Common myeloid progenitor, CD34-positive (primary cell): ENCODE measurements around the gene RBM39.

ENCODE experiments used
- CTCF ChIA-PET: fragments of 350-600 bp; sonication (Branson Sonifier 250); formaldehyde crosslinking; loops from one replicate; lab custom pipeline; 2021; ENCODE audit warnings: antibody characterized with exemption; lab: Charles Lee
- POLR2A ChIA-PET: fragments of 350-600 bp; sonication (Branson Sonifier 250); formaldehyde crosslinking; loops from one replicate; lab custom pipeline; 2021; ENCODE audit warnings: antibody characterized with exemption; lab: Charles Lee
- DNase-seq, 3 donors: peaks; one replicate each; pipeline versions ENCODE4 v3.0.0 to v3.0.0-alpha.2; 2013
- H3K27ac ChIP-seq, 2 experiments: 1 replicate in 1 of 2; 2 replicates in 1 of 2; pipeline ENCODE4 v1.7.0; 2013; ENCODE audit warnings: inconsistent platforms in 2 of 2, low read length in 2 of 2, mild to moderate bottlenecking in 2 of 2, low read depth in 1 of 2, moderate library complexity in 1 of 2; ENCODE audit not compliant: severe bottlenecking in 2 of 2, insufficient read depth in 1 of 2, poor library complexity in 1 of 2
- H3K27me3 ChIP-seq, 5 experiments: replicated peaks in 2 of 5; 1 replicate in 3 of 5; 2 replicates in 2 of 5; pipeline versions ENCODE4 v1.6.1 to v1.7.0; 2013; ENCODE audit warnings: low read length in 4 of 5, mild to moderate bottlenecking in 2 of 5, moderate library complexity in 2 of 5, inconsistent platforms in 1 of 5; ENCODE audit not compliant: insufficient read depth in 5 of 5, control insufficient read depth in 4 of 5
- H3K36me3 ChIP-seq, 4 experiments: 1 replicate in 2 of 4; 2 replicates in 2 of 4; pipeline versions ENCODE4 v1.6.1 to v1.7.0; 2013; ENCODE audit warnings: low read length in 3 of 4, control low read depth in 1 of 4, mild to moderate bottlenecking in 1 of 4; ENCODE audit not compliant: control insufficient read depth in 4 of 4, insufficient read depth in 4 of 4
- H3K4me1 ChIP-seq, 4 experiments: 1 replicate in 3 of 4; 2 replicates in 1 of 4; pipeline versions ENCODE4 v1.6.1 to v1.7.1; 2013; ENCODE audit warnings: low read length in 3 of 4, mild to moderate bottlenecking in 3 of 4, control low read depth in 1 of 4, inconsistent platforms in 1 of 4, moderate library complexity in 1 of 4; ENCODE audit not compliant: control insufficient read depth in 4 of 4, insufficient read depth in 4 of 4; ENCODE audit errors: control extremely low read depth in 1 of 4
- H3K4me3 ChIP-seq, 7 experiments: 1 replicate in 4 of 7; 2 replicates in 3 of 7; pipeline versions ENCODE4 v1.5.1 to v1.7.0; 2013; ENCODE audit warnings: mild to moderate bottlenecking in 7 of 7, low read length in 6 of 7, moderate library complexity in 6 of 7, inconsistent platforms in 2 of 7, low read depth in 2 of 7, control low read depth in 1 of 7; ENCODE audit not compliant: insufficient read depth in 4 of 7, control insufficient read depth in 1 of 7; ENCODE audit errors: extremely low read depth in 1 of 7
- H3K9me3 ChIP-seq, 5 experiments: 1 replicate in 4 of 5; 2 replicates in 1 of 5; pipeline versions ENCODE4 v1.6.1 to v1.7.1; 2013; ENCODE audit warnings: low read length in 4 of 5, mild to moderate bottlenecking in 2 of 5, inconsistent platforms in 1 of 5, low read depth in 1 of 5, moderate library complexity in 1 of 5; ENCODE audit not compliant: control insufficient read depth in 4 of 5, insufficient read depth in 2 of 5; ENCODE audit errors: control extremely low read depth in 1 of 5
- WGBS: methylation state at CpG from one replicate; pipeline ENCODE4 v1.1.5; 2013; ENCODE audit not compliant: insufficient coverage; 5-methylcytosine and 5-hydroxymethylcytosine counted together

RBM39 gene

DNA sequence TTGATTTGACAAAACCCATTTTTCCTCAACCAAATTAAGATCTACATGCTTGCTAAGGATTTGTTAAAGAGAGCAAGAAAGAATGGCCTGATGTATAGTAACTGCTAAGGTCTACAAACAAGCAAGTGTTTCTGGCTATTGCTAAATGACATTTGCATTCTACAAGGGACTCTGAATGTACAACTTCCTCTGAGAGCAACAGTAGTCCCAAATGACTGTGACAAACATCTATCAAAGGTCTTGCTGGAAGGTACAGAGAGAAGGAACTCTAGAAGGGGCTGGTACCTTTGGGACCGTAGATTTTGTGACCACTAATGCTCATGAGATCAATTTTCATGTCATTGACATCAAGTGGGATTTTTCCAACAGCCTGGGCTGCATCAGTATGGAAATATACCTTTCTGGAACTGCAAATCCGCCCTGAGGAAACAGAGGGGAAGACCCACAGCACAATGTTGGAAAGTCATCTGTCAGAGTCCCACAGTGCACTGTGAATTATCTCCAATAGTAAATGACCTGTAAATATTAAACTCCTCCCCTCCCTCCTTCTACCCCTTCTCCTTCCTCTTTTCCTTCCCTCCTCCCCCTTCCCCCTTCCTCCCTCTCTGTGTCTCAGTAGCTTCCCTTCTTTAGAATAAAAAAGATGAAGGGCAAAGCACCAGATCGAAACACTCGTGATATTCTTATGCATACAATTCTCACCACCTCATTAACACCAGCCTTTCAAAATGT lies 61.4 kb downstream of the RBM39 start:
- 44% methylated on average over 1 of the region's 4 CpGs for WGBS
- no peaks in the 10 kb centered on the region for H3K27me3 ChIP-seq
- H3K9me3 ChIP-seq: no peaks in the 10 kb centered on the region
- peak; percentile 26 to 63 (median 59) for DNase-seq
- peaks cover 4 to 11% (median 7%) of the 10 kb centered on the region in 4 experiments for H3K4me1 ChIP-seq
- ChIA-PET POLR2A (interaction anchor here (0.6 to 1.0 kb wide), 3 partner anchors 17 to 48 kb away, joined by 3 to 4 read pairs (median 3); no protein-coding TSS in a partner anchor), CTCF (interaction anchor here (1.1 kb wide), 1 partner anchor 61 kb away, joined by 3 read pairs; no protein-coding TSS in a partner anchor)
- no peak overlapping the region for H3K27ac ChIP-seq
- peaks cover 0 to 3% (median 0%) of the 10 kb centered on the region in 4 experiments for H3K36me3 ChIP-seq
- peak overlapping the region in 1 of 7 experiments; percentile 28 for H3K4me3 ChIP-seq

DNA sequence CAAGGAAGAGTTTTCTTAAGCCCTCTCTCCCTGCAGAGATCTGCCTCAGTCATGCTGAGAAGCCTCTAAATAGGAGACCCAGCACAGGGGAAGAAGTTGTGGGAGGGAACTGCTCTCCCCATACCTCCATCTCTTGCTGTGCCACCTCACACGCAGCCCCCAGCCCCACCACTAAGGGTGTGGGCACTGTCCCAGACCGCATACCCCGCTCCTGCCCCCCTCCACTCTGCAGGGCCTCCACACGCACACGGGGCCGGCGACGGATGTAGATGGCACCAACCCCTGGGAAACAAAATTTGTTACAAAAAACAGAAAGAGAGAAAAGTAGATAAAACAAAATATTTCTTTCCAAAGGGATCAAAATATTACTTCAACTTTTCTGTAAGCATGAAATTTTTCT lies 67.1 kb downstream of the RBM39 start:
- ChIA-PET POLR2A (no interaction called here), CTCF (interaction anchor here (0.8 to 1.1 kb wide), 2 partner anchors 11 to 74 kb away, joined by 3 to 5 read pairs; no protein-coding TSS in a partner anchor)
- DNase-seq: no peak
- Histone ChIP-seq H3K27me3 (no peaks in the 10 kb centered on the region), H3K4me1 (no peaks in the 10 kb centered on the region), H3K27ac (no peak overlapping the region), H3K36me3 (peaks cover 6 to 31% (median 26%) of the 10 kb centered on the region in 4 experiments), H3K9me3 (no peaks in the 10 kb centered on the region), H3K4me3 (no peak overlapping the region)
- no CpG with 5 or more reads among the region's 8 CpGs for WGBS

GRCh38 chr20:35673884-35674283 lies 68.2 kb downstream of the RBM39 start:
- DNase-seq: no peak
- H3K27me3 ChIP-seq: no peaks in the 10 kb centered on the region
- no peaks in the 10 kb centered on the region for H3K4me1 ChIP-seq
- ChIA-PET POLR2A (no interaction called here), CTCF (interaction anchor here (0.8 kb wide), 1 partner anchor 73 kb away, joined by 3 read pairs; no protein-coding TSS in a partner anchor)
- H3K4me3 ChIP-seq: no peak overlapping the region
- no peaks in the 10 kb centered on the region for H3K9me3 ChIP-seq
- WGBS: 99% methylated on average over 4 of the region's 4 CpGs
- H3K27ac ChIP-seq: no peak overlapping the region
- peaks cover 8 to 42% (median 33%) of the 10 kb centered on the region in 4 experiments for H3K36me3 ChIP-seq

DNA sequence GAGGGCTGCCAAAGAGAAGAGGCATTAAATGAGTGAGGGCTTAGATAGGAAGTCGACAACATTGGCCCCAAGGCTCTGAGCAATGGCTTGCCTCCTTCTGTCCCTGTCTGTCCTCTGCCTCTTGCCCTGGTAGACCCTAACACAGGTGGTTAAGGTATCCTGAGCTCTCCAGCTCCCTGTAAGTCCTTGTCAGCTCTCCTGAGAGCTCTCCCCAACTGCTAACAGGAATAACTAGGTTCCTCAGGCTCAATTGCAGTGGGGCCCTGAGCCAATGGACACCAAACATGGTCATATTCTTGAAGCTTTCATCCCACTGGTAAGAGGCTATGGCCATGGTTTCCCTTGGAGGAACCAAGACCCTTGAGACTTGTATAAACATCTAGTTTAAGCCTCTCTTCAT lies 72.4 kb downstream of the RBM39 start:
- Histone ChIP-seq H3K36me3 (peaks cover 8 to 45% (median 35%) of the 10 kb centered on the region in 4 experiments), H3K27me3 (no peaks in the 10 kb centered on the region), H3K4me1 (peaks cover 0 to 4% (median 2%) of the 10 kb centered on the region in 4 experiments), H3K9me3 (no peaks in the 10 kb centered on the region), H3K27ac (no peak overlapping the region), H3K4me3 (no peak overlapping the region)
- ChIA-PET CTCF (interaction anchor here (1.5 kb wide), 1 partner anchor 22 kb away, joined by 4 read pairs; no protein-coding TSS in a partner anchor), POLR2A (no interaction called here)
- 100% methylated on average over 1 of the region's 1 CpG for WGBS
- DNase-seq: no peak

- no peaks in the 10 kb centered on the region for H3K27me3 ChIP-seq
- WGBS: 100% methylated on average over 5 of the region's 5 CpGs
- H3K4me1 ChIP-seq: peaks cover 0 to 6% (median 3%) of the 10 kb centered on the region in 4 experiments
- no peak overlapping the region for H3K27ac ChIP-seq
- POLR2A ChIA-PET: no interaction called here
- peaks cover 8 to 41% (median 31%) of the 10 kb centered on the region in 4 experiments for H3K36me3 ChIP-seq
- no peak overlapping the region for H3K4me3 ChIP-seq
- no peak for DNase-seq
- CTCF ChIA-PET: interaction anchor here (1.0 to 1.5 kb wide), 3 partner anchors 21 to 206 kb away, joined by 3 to 4 read pairs (median 3); no protein-coding TSS in a partner anchor
- no peaks in the 10 kb centered on the region for H3K9me3 ChIP-seq
These were observed 72.8 kb downstream of the RBM39 start for GRCh38 chr20:35669221-35669620.

DNA sequence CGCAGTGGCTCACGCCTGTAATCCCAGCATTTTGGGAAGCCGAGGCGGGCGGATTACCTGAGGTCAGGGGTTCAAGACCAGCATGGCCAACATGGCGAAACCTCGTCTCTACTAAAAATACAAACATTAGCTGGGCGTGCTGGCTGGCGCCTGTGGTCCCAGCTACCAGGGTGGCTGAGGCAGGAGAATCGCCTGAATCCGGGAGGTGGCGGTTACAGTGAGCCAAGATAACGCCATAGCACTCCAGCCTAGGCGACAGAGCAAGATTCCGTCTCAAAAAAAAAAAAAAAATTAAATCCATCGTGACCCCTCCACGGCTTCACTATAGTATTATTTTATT lies 76.1 kb downstream of the RBM39 start:
- POLR2A ChIA-PET: no interaction called here
- no peak for DNase-seq

More for the DNA sequence above, 76.1 kb downstream of the RBM39 start:
- Histone ChIP-seq H3K4me3 (no peak overlapping the region), H3K27me3 (no peaks in the 10 kb centered on the region), H3K27ac (no peak overlapping the region), H3K36me3 (peaks cover 6 to 24% (median 18%) of the 10 kb centered on the region in 4 experiments), H3K9me3 (no peaks in the 10 kb centered on the region), H3K4me1 (peaks cover 28 to 38% (median 34%) of the 10 kb centered on the region in 4 experiments)
- 97% methylated on average over 7 of the region's 17 CpGs for WGBS
- CTCF ChIA-PET: interaction anchor here (0.7 to 1.7 kb wide), 3 partner anchors 10 to 65 kb away, joined by 4 to 6 read pairs (median 4); no protein-coding TSS in a partner anchor
